Effector memory CD8-positive, alpha-beta T cell (primary cell): ENCODE results near the gene ZKSCAN8.
A peak's percentile ranks its signal among the peaks of the same experiment; 100 is the strongest.
"Not testable (repeated sequence)": the region's sequence is repeated elsewhere in the genome, so short reads cannot be mapped to it uniquely, and the experiment has no call there.

Source experiments
- ATAC-seq: fragments of 150-1000 bp; cut with Tn5 transposase; replicated peaks from 2 replicates; pipeline ENCODE4 v1.10.0; 2021; ENCODE audit warnings: mild to moderate bottlenecking, moderate library complexity
- DNase-seq, 3 experiments: peaks; one replicate each; pipeline ENCODE4 v3.0.0; 2021
- H3K27ac Mint-ChIP-seq, 2 donors: one replicate each; pipeline ENCODE4 v1.8.0; 2022; ENCODE audit warnings: mild to moderate bottlenecking in 2 of 2, mixed read lengths in 2 of 2, moderate library complexity in 2 of 2
- H3K27me3 Mint-ChIP-seq, 2 donors: one replicate each; pipeline ENCODE4 v1.8.0; 2022; ENCODE audit warnings: mixed read lengths in 2 of 2
- H3K36me3 Mint-ChIP-seq: one replicate; pipeline ENCODE4 v1.8.0; 2022; ENCODE audit warnings: mild to moderate bottlenecking, moderate library complexity, mixed read lengths; ENCODE audit not compliant: insufficient read depth
- H3K4me1 Mint-ChIP-seq, 2 donors: one replicate each; pipeline ENCODE4 v1.8.0; 2022; ENCODE audit warnings: low read depth in 2 of 2, mixed read lengths in 2 of 2
- H3K4me3 Mint-ChIP-seq, 2 donors: one replicate each; pipeline ENCODE4 v1.8.0; 2022; ENCODE audit warnings: mild to moderate bottlenecking in 2 of 2, mixed read lengths in 2 of 2, moderate library complexity in 2 of 2
- H3K9me3 Mint-ChIP-seq, 2 donors: one replicate each; pipeline ENCODE4 v1.8.0; 2022; ENCODE audit warnings: mixed read lengths in 2 of 2
- total RNA-seq, 9 experiments: gene quantifications; one replicate each; lab custom pipeline; 2026; lab: John Stamatoyannopoulos, UW

ZKSCAN8 gene
- total RNA-seq: 31.6 to 104 (median 47.8) reads per million in 9 experiments

GRCh38 chr6:28141500-28142329 lies at the start of gene ZKSCAN8:
Gene ZKSCAN8 (plus strand): TSS chr6:28141883. CDS start chr6:28148408, 6,525 bp downstream.
- Mint-ChIP-seq H3K4me3 (peak within 1 kb of the TSS; percentile 95 to 97), H3K36me3 (peaks cover 19% of the 10 kb centered on the region), H3K27ac (peak within 1 kb of the TSS; percentile 97 to 98), H3K9me3 (no peaks in the 10 kb centered on the region), H3K27me3 (no peaks in the 10 kb centered on the region), H3K4me1 (peaks cover 34 to 58% of the 10 kb centered on the region in 2 donors)
- peak; percentile 81 for ATAC-seq
- peak; percentile 70 to 77 (median 73) for DNase-seq

- not testable (repeated sequence) for H3K9me3 Mint-ChIP-seq, H3K4me3 Mint-ChIP-seq, ATAC-seq, H3K27ac Mint-ChIP-seq, DNase-seq
- Mint-ChIP-seq H3K27me3 (peaks cover 26% of the 10 kb centered on the region in 2 donors), H3K36me3 (peaks cover 11% of the 10 kb centered on the region), H3K4me1 (peaks cover 11 to 12% of the 10 kb centered on the region in 2 donors)
These were observed 39.5 kb upstream of the ZKSCAN8 start for GRCh38 chr6:28102222-28102621.

- ATAC-seq, H3K27ac Mint-ChIP-seq, H3K9me3 Mint-ChIP-seq, DNase-seq: not testable (repeated sequence)
- H3K4me1 Mint-ChIP-seq: peaks cover 11 to 12% of the 10 kb centered on the region in 2 donors
- peaks cover 11% of the 10 kb centered on the region for H3K36me3 Mint-ChIP-seq
- H3K27me3 Mint-ChIP-seq: peaks cover 26% of the 10 kb centered on the region in 2 donors
- peak overlapping the region in 1 of 2 donors; percentile 37 for H3K4me3 Mint-ChIP-seq
These were observed 39.0 kb upstream of the ZKSCAN8 start for GRCh38 chr6:28102699-28103098.

GRCh38 chr6:28104392-28105244 lies 37.1 kb upstream of the ZKSCAN8 start:
- Mint-ChIP-seq H3K4me3 (peak overlapping the region; percentile 86 to 91), H3K27ac (peak overlapping the region; percentile 93), H3K4me1 (peaks cover 11 to 12% of the 10 kb centered on the region in 2 donors), H3K9me3 (peaks cover 3 to 5% of the 10 kb centered on the region in 2 donors), H3K27me3 (peaks cover 17 to 18% of the 10 kb centered on the region in 2 donors), H3K36me3 (peaks cover 11% of the 10 kb centered on the region)
- peak; percentile 99 for ATAC-seq
- peak; percentile 77 to 83 (median 78) for DNase-seq

GRCh38 chr6:28105245-28105639 lies 36.4 kb upstream of the ZKSCAN8 start:
- H3K36me3 Mint-ChIP-seq: peaks cover 11% of the 10 kb centered on the region
- H3K4me1 Mint-ChIP-seq: peaks cover 11 to 12% of the 10 kb centered on the region in 2 donors
- ATAC-seq: peak; percentile 10
- DNase-seq: no peak
- H3K9me3 Mint-ChIP-seq: peaks cover 3 to 5% of the 10 kb centered on the region in 2 donors
- H3K27me3 Mint-ChIP-seq: peaks cover 11 to 12% of the 10 kb centered on the region in 2 donors
- peak overlapping the region; percentile 93 for H3K27ac Mint-ChIP-seq
- H3K4me3 Mint-ChIP-seq: peak overlapping the region; percentile 86 to 91

- peaks cover 11 to 12% of the 10 kb centered on the region in 2 donors for H3K4me1 Mint-ChIP-seq
- no peak overlapping the region for H3K27ac Mint-ChIP-seq
- H3K4me3 Mint-ChIP-seq: no peak overlapping the region
- H3K9me3 Mint-ChIP-seq: peaks cover 3 to 4% of the 10 kb centered on the region in 2 donors
- peaks cover 4% of the 10 kb centered on the region for H3K36me3 Mint-ChIP-seq
- H3K27me3 Mint-ChIP-seq: no peaks in the 10 kb centered on the region
- ATAC-seq (no peak), DNase-seq (no peak)
These were observed 34.2 kb upstream of the ZKSCAN8 start for GRCh38 chr6:28107506-28107905.

GRCh38 chr6:28111964-28112363 lies 29.7 kb upstream of the ZKSCAN8 start:
- no peak for ATAC-seq
- H3K4me1 Mint-ChIP-seq: no peaks in the 10 kb centered on the region

GRCh38 chr6:28115799-28116198 lies 25.9 kb upstream of the ZKSCAN8 start:
- Mint-ChIP-seq H3K36me3 (peaks cover 23% of the 10 kb centered on the region), H3K9me3 (no peaks in the 10 kb centered on the region), H3K27ac (no peak overlapping the region), H3K4me1 (no peaks in the 10 kb centered on the region), H3K4me3 (no peak overlapping the region), H3K27me3 (no peaks in the 10 kb centered on the region)
- ATAC-seq (no peak), DNase-seq (no peak)

More at GRCh38 chr6:28111964-28112363, 29.7 kb upstream of the ZKSCAN8 start:
- DNase-seq: no peak
- Mint-ChIP-seq H3K27me3 (no peaks in the 10 kb centered on the region), H3K9me3 (no peaks in the 10 kb centered on the region), H3K27ac (no peak overlapping the region), H3K36me3 (peaks cover 7% of the 10 kb centered on the region), H3K4me3 (no peak overlapping the region)

- Mint-ChIP-seq H3K9me3 (no peaks in the 10 kb centered on the region), H3K27me3 (no peaks in the 10 kb centered on the region), H3K4me1 (no peaks in the 10 kb centered on the region), H3K27ac (no peak overlapping the region), H3K4me3 (no peak overlapping the region), H3K36me3 (peaks cover 37% of the 10 kb centered on the region)
- ATAC-seq (no peak), DNase-seq (no peak)
These were observed 24.2 kb upstream of the ZKSCAN8 start for GRCh38 chr6:28117386-28118050.

- ATAC-seq (no peak), DNase-seq (no peak)
- no peak overlapping the region for H3K4me3 Mint-ChIP-seq
- H3K36me3 Mint-ChIP-seq: peaks cover 37% of the 10 kb centered on the region
- peaks cover 0 to 1% of the 10 kb centered on the region in 2 donors for H3K4me1 Mint-ChIP-seq
- no peak overlapping the region for H3K27ac Mint-ChIP-seq
- H3K27me3 Mint-ChIP-seq: no peaks in the 10 kb centered on the region
- H3K9me3 Mint-ChIP-seq: no peaks in the 10 kb centered on the region
These were observed 23.5 kb upstream of the ZKSCAN8 start for GRCh38 chr6:28118217-28118616.

GRCh38 chr6:28121876-28122275 lies 19.8 kb upstream of the ZKSCAN8 start:
- Mint-ChIP-seq H3K27ac (peak overlapping the region; percentile 38 to 41), H3K9me3 (no peaks in the 10 kb centered on the region), H3K27me3 (no peaks in the 10 kb centered on the region), H3K4me3 (no peak overlapping the region), H3K4me1 (peaks cover 22 to 29% of the 10 kb centered on the region in 2 donors), H3K36me3 (peaks cover 40% of the 10 kb centered on the region)
- DNase-seq (no peak), ATAC-seq (no peak)

GRCh38 chr6:28122283-28122682 lies 19.4 kb upstream of the ZKSCAN8 start:
- H3K9me3 Mint-ChIP-seq, H3K4me3 Mint-ChIP-seq, H3K27me3 Mint-ChIP-seq, ATAC-seq, DNase-seq: not testable (repeated sequence)
- Mint-ChIP-seq H3K4me1 (peaks cover 22 to 34% of the 10 kb centered on the region in 2 donors), H3K36me3 (peaks cover 43% of the 10 kb centered on the region), H3K27ac (peak overlapping the region; percentile 38 to 41)
